CD4-positive, alpha-beta T cell treated with Interleukin-4 for 1 hour (primary cell): ENCODE data around the gene ZSCAN22.
A peak's percentile ranks its signal among the peaks of the same experiment; 100 is the strongest.
"Not testable (repeated sequence)": the region's sequence is repeated elsewhere in the genome, so short reads cannot be mapped to it uniquely, and the experiment has no call there.

Source experiments
- DNase-seq, 2 donors: peaks; one replicate each; pipeline ENCODE4 v3.0.0-alpha.2; 2020 to 2022

The ZSCAN22 gene

DNA sequence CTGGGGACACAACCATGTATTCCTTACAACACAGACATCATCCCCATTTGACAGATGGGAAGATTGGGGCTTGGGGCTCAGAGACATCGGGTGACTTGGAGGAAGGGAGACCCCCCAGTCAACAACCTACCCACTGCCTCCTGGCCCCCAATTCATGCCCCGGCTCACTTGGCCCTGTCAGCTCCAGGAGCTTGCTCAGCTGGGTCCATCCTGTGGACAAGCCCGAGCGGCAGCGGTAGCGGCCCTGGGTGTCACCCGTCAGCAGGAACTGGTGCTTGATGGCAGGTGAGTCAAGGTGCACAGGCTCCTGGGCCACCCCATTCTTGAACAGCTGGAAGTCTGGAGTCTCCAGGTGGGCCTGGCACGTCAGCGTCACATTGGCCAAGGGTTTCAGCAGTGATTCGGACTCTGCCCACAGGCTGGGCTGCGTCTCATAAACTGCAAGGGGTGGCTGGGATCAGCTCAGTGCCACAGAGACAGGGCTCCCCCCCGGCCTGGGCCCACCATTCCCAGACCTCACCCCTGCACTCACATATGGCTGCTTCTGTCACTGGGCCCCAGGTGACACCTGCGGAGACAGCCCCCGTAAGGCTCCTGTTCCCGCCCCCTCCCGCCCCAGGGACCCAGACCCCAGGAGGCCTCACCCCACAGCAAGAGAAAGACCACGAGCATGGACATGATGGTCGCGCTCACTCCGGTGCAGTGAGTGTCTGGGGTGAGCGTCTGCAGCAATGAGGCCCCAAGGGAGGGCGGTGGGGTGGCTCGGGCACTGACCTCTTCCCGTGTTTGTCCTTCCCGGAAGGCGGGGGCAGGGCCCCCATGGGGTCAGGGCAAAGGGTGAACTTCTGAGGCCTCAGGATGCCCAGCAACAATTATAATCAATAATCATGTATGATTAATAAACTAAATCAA, 26.2 kb downstream of the ZSCAN22 start, which contains the start of gene A1BG:
Gene A1BG, minus strand, starts transcription at position 733 of the 912 bp plus-strand sequence. Its CDS starts 55 bp downstream, at position 678.
- DNase-seq, result no peak

DNA sequence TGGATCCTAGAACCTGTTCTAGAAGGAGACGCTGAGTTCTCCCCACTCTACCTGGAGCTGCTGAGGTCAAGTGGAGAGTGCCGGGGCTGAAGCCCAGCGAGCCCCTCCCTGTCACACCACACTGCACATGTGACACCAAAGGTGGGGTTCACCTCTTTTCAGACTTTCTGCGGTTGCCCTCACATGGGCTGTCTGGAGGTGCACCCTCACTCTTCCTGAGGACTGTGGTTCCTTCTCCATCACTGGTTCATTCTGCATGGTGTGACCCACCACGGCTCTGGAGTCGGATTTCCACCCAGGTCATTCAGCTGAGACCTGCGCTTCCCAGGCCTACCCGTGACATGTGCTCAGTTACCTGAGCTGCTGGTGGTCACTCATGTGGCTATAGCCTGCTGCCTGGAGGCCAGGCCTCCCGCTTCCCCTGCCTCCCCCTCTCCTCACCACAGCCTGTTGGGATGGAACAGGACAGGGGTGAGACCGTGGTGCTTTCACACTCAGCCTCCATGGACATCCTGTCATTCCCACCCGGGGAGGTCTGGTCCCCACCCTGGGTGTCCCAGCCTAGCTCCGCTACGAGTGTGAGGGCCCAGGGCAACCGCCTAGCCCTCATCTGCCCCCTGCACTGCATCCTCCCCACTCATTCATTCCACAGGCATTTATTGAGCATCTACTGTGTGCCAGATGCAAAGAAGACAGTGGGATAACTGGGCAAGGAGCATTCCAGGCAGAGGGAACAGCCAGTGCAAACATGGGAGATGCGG, 27.1 kb downstream of the ZSCAN22 start:
- no peak for DNase-seq

DNA sequence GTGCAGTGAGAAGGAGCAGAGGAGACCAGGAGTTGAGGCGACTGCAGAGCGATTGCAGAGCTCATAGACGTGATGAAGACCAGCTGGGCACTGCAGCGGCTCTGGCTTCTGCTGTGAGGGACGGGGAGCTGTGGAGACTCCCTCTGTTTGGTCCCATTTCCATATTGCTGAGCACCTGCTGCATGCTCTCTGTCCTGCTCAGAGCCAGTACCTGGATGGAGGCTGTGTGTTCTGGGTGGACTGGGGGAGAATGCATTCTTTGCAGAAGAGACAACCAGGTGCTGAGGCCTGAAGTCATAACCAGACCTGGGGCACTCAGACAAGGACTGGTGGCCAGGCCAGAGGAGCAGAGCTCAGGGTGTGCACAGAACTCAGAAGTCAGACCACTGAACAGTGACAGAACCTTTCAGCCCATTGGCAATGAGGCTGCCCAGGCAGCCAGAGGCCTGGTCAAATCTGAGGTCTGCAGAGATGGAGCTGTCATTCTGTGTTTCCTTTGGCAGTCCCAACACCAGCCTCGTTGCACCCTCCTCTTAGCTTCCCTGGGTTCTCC, 27.8 kb downstream of the ZSCAN22 start:
- DNase-seq, result no peak

DNA sequence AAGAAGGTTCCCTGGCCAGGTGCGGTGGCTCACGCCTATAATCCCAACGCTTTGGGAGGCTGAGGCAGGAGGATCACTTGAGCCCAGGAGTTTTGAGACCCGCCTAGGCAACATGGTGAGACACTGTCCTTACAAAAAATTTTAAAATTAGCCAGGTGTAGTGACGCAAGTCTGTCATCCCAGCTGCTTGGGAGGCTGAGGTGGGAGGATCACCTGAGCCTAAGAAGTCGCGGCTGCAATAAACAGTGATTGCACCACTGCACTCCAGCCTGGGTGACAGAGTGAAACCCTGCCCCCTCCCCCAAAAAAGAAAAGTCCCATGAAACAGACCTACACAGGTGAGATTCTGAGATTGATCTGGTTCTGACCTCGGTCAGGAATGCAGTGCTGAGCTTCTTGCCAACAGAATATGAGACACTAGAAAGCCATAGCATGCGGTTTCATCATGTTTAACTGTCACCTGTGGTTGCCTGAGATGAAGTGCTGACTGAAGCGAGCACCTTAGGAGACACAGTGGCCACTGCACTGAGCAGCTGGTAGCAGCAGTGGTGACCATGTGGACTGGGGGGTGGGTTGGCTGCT, 28.5 kb downstream of the ZSCAN22 start:
- no peak for DNase-seq

DNA sequence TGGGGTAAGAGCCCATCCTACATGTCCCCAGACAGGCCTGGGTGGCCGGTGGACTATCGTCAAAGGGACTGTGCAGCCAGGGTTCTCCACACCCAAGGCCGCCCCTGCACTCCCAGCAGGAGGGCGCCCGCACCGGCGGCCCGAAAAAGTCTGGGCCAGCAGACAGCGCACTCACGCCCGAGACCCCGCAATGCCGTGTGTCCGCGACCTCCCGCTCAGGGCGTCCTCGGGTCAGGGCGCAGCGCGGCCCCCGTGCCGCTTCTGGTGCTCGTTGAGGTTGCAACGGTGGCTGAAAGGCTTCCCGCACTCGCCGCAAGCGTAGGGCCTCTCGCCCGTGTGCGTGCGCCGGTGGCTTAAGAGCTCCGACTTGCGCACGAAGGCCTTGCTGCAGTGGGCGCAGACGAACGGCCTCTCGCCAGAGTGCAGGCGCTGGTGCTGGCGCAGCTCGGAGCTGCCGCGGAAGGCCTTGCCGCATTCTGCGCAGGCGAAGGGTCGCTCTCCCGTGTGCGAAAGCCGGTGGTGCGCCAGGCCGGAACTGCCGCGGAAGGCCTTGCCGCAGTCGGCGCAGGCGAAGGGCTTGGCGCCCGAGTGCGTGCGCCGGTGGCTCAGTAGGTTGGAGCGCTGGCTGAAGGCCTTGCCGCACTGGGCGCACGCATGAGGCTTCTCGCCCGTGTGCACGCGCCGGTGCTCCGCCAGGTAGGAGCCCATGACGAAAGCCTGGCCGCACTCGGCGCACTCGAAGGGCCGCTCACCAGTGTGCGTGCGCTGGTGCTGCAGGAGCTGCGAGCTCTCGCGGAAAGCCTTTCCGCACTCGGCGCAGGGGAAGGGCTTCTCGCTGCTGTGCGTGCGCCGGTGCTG, 29.3 kb downstream of the ZSCAN22 start:
- DNase-seq, result peak in 1 of 2 donors; percentile 30

DNA sequence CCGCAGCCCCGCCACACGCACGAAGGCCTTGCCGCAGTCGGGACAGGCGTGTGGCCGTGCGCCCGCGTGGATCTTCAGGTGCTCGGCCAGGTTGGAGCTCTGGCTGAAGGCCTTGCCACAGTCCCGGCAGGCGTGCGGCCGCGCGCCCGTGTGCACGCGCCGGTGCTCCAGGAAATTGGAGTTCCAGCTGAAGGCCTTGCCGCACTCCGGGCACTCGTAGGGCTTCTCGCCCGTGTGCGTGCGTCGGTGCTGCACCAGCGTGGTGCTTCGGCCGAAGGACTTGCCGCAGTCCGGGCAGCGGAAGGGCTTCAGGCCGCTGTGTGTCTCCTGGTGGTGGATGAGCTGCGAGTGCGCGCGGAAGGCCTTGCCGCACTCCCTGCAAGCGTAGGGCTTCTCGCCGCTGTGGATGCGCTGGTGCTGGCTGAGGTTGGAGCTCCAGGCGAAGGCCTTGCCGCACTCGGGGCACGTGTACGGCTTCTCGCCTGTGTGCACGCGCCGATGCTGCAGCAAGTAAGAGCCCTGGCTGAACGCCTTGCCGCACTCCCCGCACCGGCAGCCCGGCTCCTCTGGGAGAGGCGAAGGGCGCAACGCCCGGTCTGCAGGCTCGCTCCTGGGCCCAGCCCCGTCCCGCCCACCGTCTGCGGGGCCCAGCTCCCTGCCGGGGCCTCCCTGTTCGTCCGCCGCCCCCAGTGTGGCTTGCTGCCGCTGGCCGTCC, 30.1 kb downstream of the ZSCAN22 start:
- no peak for DNase-seq

DNA sequence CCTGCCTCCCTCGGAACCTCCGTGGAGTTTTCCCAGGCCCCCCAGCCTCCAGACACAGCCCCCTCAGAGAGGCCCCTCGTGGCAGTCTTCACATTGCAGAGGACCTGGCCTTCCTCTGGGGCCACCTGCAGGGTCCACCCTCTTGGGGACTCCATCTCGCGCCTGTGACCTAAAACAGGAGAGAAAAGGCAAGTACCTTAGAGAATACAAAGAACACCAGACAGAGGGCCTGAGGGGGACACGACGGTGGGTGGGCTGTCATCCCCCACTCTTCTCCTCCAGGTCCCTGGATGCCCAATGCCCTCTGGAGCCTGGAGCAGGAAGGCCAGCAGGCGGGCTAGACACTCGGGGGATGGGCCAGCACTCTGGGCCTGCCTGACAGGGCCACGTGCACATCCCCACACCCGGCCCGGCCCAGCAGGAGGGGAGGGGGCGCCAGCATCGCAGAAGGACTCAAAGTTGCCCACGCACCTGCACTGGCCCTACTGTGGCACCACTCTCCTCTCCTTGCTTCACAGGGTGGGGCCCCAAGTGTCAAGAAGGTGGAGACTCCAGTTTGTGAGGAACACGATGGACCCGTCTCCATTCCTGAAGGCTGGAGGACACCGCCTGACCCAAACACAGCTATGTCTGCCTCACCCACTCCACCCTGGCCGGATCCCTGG, 30.8 kb downstream of the ZSCAN22 start:
- DNase-seq, result no peak

DNA sequence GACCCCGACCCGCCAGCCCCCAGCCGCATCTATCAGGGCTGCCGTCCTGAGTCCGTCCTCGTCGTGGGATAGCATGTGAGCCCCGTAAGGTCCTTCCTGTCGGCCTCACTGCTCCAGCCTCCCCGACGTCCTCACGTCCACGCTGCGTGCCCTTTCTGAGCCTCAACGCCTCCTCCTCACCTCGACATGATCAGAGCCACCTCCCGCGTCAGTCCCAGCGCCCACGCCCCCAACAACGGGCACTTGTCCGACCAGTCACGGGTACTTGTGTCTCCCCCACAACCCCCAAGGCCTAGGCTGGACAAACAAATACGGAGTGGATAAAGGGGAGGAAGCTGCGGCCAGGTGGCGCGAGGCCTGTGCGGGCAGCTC, 35.1 kb downstream of the ZSCAN22 start:
- DNase-seq, result peak; percentile 32 to 34

DNA sequence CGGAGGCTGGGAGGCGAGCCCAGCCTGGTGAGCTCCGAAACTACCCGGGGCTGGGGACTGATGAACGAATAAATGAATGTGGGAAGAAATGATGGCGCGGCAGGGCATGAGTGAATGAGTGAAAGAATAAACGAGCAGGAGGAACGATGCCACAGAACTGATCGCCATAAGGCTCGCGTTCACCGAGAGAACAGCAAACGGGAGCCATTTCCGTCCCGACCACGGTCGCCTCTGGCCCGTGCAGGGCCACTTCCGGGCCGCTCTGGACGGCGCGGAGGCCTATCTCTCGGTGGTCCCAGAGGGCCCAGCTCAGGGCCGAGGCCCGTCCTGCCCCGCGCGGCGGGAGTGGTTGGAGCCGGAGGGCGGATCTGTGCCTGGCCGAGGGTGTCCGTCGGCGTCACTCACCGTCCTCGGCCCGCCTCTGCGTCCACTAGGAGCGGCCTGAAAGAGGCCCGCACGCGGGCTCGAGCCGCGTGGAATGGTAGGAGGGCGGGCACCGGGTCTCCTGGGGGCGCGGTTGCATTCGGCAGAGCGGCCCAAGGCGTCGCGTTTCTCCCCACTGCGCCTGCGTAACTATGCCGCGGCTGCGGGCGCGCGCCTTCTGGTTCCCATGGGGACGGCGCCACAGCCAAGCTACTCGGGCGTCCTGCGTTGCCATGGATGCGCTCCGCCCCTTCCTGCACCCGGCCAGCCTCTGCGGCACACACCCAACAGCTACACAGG, 35.6 kb downstream of the ZSCAN22 start, which contains the start of gene ZNF497:
Gene ZNF497, minus strand, starts transcription at position 480 of the 723 bp plus-strand sequence. CDS start 5,116 bp downstream, outside the sequence.
- peak; percentile 97 to 98 for DNase-seq

DNA sequence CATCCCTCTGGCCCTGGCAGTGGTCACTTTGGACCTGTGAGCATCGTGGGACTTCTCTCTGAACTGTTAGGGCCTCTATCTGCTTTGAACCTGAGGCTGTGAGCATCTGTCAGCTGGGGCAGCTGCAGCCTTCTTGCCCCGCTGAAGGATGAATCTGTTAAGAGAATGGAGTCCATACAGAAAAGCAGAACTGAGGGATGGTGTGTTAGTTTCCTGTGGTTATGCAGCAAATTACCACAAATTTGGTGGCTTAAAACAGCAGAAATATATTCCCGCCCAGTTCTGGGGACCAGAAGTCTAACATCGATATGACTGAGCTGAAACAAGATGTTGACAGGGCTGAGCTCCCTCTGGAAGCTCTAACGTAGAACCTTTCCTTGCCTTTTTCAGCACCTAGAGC, 37.4 kb downstream of the ZSCAN22 start:
- no peak for DNase-seq

DNA sequence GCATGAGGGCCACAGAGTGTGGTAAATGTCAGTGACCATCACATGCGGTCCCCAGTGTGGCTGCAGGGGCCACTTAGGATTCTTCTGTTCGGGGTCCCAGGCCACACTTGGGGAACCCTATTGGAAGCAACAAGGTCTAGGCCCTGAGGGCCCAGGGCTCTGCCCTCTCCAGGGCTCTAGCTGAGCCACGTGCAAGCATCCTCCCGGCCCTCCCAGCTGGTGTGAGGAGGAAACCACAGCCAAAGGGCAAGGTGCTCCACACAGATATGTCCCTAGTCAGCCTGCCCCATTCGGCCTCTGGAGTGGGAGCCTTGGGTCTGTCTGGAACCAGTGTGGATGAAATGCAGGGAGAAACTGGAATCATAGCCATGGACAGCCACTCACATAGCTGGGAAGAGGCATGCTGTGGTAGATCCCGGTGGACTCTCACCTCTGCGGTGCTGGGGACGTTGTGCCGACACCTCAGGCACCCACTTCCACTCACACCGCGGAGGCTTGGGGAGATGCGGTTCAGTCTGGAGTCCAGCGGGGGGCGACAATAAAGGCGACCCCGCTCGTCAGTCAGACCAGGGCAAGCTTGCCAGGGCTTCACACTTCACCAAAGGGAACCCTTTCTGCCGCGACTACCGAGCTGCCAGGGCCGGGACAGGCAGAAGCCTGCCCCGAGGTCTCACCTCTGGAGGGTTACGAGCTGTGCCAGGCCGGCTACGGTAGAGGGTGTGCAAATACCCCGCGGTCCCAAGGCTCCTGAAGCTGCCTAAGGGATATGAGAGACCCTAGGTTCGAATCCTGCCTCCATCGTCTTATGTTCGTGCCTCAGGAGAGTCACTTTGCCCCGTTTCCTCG, 40.0 kb downstream of the ZSCAN22 start:
- no peak for DNase-seq

DNA sequence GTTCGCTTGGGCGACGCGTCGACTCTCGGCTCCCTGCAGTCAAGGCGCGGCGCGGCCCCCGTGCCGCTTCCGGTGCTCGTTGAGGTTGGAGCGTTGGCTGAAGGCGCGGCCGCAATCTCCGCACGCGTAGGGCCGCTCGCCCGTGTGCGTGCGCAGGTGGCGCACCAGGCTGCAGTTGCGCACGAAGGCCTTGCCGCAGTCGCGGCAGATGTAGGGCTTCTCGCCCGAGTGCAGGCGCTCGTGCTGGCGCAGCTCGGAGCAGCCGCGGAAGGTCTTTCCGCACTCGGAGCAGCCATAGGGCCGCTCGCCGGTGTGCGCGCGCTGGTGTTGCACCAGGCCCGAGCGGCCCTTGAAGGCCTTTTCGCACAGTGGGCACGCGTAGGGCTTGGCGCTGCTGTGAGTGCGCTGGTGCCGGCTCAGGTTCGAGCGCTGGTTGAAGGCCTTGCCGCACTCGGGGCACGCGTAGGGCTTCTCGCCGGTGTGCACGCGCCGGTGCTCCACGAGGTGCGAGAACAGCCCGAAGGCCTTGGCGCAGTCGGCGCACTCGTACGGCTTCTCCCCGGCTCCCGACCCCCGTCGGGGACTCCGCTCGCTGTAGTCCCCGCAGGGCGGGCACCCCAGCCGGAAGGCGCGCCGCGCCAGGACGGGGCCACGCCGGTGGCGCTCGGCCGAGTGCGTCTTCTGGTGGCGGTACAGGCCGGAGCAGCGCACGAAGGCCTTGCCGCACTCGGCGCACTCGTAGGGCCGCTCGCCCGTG, 41.1 kb downstream of the ZSCAN22 start:
- no peak for DNase-seq

DNA sequence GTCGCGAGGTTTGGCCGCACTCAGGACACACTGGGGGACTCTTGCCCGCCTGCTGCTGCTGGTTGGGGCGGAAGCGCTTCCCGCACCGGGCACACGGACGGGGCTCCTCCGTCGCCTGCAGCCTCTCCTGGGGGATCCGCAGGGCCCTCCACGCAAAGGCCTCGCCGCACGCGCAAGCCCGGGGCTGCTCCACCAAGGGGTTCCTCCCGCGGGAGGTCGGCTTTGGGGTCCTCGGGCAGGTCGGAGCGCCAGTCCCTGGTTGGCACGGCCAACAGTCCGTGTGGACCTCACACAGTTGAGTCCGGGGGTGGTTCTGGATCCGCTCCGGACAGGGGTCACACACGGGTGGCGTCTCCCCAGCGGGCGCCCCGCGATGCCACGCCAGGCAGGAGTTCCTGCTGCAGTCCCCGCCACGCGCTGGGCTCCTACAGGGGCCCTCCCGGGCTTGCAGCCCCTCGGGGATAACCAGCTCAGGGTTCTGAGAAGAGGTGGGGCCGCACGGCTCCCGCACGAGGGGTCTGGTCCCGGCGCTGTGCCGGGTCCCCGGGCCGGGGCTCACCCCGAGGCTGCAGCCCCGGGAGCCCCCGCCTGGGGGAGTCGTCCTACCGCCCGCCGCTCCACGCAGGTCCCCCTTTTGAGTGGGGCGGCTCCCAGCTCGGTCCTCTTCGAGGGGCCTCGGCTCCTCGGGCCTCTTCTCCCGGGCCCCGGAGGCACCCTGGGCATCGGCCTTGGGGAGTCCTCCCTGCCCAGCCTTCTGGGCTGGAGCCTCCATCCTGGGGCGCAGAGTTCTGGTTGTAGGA, 42.0 kb downstream of the ZSCAN22 start:
- no peak for DNase-seq

DNA sequence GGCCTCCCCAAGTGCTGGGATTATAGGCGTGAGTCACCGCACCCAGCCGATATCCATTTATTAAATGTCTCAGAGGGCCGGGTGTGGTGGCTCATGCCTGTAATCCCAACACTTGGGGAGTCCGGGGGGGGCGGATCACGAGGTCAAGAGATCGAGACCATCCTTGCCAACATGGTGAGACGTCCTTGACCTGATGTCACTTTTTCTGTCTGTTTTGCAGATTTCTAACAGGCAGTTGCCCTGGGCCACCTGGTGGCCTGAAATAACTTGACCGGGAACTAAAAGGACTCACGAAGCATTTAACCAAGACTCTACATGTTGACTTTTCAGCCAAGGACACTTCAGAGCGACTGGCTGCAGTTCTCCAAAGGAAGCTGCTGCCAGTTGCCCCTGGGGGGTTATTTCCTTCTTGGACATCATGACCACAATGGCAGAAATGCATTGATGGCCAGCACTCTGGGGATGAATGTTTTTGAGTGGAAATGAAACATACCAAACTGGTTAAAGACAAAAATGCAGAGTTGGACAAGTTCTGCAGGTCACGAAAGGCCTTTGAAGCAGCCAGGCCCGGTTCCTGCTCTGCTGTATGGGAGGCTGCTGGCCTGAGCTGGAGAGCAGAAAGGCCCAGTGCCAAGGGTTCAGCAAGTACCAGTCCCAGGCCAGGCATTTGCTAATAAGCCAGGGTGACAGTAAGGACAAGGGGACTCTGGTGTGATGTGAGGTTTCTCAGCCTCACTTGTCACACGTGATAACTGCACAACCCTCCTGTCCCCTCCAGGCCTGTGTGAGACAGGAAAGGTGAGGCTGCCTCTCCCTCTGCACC, 45.7 kb downstream of the ZSCAN22 start:
- DNase-seq, result no peak

DNA sequence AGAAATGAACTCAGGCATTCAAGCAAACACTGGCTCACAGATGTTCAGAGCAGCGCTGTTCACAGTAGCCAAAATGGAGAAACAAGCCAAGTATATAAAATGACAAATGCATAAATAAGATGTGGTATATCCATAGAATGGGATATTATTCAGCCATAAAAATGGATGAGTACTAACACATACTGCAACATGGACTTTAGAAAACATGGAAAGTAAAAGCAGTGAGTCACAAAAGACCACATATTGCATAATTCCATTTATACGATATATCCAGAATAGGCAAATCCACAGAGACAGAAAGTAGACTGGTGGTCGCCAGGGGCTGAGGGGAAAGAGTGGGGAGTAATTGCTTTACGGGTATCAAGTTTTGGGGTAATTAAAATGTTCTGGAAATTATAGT, 47.4 kb downstream of the ZSCAN22 start:
- DNase-seq, result no peak

DNA sequence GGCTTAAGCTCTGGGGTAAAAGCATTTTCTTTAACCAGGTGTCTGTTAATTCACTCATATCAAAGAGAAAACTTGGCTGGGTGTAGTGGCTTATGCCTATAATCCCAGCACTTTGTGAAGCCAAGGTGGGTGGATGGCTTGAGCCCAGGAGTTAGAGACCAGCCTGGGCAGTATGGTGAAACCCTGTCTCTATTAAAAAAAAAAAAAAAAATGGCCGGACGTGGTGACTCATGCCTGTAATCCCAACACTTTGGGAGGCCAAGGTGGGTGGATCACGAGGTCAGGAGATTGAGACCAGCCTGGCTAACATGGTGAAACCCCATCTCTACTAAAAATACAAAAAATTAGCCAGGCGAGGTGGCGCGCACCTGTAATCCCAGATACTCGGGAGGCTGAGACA, 49.9 kb downstream of the ZSCAN22 start:
- DNase-seq, result not testable (repeated sequence)

DNA sequence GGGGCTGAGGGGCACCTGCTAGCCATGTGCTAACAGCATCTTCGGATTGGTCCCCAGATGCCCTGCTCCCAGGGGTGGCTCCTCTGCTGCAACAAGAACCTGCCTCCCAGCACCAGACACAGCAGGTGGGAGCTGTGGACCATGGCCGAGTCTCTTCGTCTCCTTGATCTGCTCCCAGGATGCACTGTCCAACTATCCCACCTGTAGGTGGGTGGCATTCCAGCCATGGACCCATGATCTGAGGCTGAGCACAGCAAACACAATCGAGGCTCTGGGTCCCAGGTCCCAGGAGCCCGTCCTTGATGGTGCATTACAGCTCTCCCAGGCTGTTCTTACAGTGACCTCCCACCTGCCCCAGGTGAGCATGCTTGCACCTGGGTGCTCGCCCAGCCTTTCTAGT, 52.5 kb downstream of the ZSCAN22 start:
- no peak for DNase-seq
